Measurements from ENCODE around the gene OVOL2.

DNA sequence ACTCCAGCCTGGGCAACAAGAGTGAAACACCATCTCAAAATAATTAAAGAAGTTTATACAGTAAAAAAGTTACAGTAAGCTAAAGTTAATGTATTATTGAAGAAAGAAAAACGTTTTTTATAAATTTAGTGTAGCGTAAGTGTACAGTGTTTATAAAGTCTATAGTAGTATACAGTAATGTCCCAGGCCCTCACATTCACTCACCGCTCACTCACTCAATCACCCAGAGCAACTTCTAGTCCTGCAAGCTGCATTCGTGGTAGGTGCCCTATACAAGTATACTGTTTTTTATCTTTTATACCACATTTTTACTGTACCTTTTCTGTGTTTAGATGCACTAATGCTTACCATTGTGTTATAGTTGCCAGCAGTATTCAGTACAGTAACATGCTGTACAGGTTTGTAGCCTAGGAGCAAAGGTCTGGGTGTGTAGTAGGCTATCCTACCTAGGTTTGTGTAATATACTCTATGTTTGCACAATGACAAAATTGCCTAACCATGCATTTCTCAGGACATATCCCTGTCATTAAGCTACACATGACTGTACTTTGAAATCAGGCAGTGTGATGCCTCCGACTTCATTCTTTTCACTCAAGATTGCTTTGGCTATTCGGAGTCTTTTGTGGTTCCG lies 72.2 kb downstream of the OVOL2 start:
- TF ChIP-seq, protein P1, sequence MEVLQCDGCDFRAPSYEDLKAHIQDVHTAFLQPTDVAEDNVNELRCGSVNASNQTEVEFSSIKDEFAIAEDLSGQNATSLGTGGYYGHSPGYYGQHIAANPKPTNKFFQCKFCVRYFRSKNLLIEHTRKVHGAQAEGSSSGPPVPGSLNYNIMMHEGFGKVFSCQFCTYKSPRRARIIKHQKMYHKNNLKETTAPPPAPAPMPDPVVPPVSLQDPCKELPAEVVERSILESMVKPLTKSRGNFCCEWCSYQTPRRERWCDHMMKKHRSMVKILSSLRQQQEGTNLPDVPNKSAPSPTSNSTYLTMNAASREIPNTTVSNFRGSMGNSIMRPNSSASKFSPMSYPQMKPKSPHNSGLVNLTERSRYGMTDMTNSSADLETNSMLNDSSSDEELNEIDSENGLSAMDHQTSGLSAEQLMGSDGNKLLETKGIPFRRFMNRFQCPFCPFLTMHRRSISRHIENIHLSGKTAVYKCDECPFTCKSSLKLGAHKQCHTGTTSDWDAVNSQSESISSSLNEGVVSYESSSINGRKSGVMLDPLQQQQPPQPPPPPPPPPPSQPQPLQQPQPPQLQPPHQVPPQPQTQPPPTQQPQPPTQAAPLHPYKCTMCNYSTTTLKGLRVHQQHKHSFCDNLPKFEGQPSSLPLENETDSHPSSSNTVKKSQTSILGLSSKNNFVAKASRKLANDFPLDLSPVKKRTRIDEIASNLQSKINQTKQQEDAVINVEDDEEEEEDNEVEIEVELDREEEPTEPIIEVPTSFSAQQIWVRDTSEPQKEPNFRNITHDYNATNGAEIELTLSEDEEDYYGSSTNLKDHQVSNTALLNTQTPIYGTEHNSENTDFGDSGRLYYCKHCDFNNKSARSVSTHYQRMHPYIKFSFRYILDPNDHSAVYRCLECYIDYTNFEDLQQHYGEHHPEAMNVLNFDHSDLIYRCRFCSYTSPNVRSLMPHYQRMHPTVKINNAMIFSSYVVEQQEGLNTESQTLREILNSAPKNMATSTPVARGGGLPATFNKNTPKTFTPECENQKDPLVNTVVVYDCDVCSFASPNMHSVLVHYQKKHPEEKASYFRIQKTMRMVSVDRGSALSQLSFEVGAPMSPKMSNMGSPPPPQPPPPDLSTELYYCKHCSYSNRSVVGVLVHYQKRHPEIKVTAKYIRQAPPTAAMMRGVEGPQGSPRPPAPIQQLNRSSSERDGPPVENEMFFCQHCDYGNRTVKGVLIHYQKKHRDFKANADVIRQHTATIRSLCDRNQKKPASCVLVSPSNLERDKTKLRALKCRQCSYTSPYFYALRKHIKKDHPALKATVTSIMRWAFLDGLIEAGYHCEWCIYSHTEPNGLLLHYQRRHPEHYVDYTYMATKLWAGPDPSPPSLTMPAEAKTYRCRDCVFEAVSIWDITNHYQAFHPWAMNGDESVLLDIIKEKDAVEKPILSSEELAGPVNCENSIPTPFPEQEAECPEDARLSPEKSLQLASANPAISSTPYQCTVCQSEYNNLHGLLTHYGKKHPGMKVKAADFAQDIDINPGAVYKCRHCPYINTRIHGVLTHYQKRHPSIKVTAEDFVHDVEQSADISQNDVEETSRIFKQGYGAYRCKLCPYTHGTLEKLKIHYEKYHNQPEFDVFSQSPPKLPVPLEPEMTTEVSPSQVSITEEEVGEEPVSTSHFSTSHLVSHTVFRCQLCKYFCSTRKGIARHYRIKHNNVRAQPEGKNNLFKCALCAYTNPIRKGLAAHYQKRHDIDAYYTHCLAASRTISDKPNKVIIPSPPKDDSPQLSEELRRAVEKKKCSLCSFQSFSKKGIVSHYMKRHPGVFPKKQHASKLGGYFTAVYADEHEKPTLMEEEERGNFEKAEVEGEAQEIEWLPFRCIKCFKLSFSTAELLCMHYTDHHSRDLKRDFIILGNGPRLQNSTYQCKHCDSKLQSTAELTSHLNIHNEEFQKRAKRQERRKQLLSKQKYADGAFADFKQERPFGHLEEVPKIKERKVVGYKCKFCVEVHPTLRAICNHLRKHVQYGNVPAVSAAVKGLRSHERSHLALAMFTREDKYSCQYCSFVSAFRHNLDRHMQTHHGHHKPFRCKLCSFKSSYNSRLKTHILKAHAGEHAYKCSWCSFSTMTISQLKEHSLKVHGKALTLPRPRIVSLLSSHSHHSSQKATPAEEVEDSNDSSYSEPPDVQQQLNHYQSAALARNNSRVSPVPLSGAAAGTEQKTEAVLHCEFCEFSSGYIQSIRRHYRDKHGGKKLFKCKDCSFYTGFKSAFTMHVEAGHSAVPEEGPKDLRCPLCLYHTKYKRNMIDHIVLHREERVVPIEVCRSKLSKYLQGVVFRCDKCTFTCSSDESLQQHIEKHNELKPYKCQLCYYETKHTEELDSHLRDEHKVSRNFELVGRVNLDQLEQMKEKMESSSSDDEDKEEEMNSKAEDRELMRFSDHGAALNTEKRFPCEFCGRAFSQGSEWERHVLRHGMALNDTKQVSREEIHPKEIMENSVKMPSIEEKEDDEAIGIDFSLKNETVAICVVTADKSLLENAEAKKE (CRISPR knock-in tag; IDR thresholded peaks at IDR 0.05), result no peak
- TF ChIP-seq, protein P2, sequence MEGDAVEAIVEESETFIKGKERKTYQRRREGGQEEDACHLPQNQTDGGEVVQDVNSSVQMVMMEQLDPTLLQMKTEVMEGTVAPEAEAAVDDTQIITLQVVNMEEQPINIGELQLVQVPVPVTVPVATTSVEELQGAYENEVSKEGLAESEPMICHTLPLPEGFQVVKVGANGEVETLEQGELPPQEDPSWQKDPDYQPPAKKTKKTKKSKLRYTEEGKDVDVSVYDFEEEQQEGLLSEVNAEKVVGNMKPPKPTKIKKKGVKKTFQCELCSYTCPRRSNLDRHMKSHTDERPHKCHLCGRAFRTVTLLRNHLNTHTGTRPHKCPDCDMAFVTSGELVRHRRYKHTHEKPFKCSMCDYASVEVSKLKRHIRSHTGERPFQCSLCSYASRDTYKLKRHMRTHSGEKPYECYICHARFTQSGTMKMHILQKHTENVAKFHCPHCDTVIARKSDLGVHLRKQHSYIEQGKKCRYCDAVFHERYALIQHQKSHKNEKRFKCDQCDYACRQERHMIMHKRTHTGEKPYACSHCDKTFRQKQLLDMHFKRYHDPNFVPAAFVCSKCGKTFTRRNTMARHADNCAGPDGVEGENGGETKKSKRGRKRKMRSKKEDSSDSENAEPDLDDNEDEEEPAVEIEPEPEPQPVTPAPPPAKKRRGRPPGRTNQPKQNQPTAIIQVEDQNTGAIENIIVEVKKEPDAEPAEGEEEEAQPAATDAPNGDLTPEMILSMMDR (conservative IDR thresholded peaks at IDR 0.05; ENCODE audit: low read depth in 2 of 2), result no peak
- TF ChIP-seq, protein P3, sequence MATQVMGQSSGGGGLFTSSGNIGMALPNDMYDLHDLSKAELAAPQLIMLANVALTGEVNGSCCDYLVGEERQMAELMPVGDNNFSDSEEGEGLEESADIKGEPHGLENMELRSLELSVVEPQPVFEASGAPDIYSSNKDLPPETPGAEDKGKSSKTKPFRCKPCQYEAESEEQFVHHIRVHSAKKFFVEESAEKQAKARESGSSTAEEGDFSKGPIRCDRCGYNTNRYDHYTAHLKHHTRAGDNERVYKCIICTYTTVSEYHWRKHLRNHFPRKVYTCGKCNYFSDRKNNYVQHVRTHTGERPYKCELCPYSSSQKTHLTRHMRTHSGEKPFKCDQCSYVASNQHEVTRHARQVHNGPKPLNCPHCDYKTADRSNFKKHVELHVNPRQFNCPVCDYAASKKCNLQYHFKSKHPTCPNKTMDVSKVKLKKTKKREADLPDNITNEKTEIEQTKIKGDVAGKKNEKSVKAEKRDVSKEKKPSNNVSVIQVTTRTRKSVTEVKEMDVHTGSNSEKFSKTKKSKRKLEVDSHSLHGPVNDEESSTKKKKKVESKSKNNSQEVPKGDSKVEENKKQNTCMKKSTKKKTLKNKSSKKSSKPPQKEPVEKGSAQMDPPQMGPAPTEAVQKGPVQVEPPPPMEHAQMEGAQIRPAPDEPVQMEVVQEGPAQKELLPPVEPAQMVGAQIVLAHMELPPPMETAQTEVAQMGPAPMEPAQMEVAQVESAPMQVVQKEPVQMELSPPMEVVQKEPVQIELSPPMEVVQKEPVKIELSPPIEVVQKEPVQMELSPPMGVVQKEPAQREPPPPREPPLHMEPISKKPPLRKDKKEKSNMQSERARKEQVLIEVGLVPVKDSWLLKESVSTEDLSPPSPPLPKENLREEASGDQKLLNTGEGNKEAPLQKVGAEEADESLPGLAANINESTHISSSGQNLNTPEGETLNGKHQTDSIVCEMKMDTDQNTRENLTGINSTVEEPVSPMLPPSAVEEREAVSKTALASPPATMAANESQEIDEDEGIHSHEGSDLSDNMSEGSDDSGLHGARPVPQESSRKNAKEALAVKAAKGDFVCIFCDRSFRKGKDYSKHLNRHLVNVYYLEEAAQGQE (IDR thresholded peaks at IDR 0.05; ENCODE audit: unreplicated experiment), result no peak
- TF ChIP-seq EZH2phosphoT487 (IDR thresholded peaks at IDR 0.05; ENCODE audit: unreplicated experiment), result no peak
- TF ChIP-seq, protein P4, sequence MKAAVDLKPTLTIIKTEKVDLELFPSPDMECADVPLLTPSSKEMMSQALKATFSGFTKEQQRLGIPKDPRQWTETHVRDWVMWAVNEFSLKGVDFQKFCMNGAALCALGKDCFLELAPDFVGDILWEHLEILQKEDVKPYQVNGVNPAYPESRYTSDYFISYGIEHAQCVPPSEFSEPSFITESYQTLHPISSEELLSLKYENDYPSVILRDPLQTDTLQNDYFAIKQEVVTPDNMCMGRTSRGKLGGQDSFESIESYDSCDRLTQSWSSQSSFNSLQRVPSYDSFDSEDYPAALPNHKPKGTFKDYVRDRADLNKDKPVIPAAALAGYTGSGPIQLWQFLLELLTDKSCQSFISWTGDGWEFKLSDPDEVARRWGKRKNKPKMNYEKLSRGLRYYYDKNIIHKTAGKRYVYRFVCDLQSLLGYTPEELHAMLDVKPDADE (IDR thresholded peaks at IDR 0.05), result no peak
- no peak for TF ChIP-seq EZH2 (IDR thresholded peaks at IDR 0.05; ENCODE audit: low read depth, unreplicated experiment)
- no peak for TF ChIP-seq POLR2AphosphoS5 (IDR thresholded peaks at IDR 0.05; ENCODE audit: low read depth)
- no peak for TF ChIP-seq STAT1 (IDR thresholded peaks at IDR 0.05; ENCODE audit: unreplicated experiment)
